HCT116 (cell line): Measurements from ENCODE around the gene ATP6V1A. TPM values are rescaled to one million over a fixed set of nuclear protein-coding genes. Genes with fewer than 3 reads are reported as not detected.

Experiments used
- ATAC-seq: fragments of 200-7000 bp; cut with Tn5 transposase; 2 replicates; pipeline ENCODE4 v1.9.1; 2020; ENCODE audit warnings: mild to moderate bottlenecking, moderate library complexity
- BruUV-seq: library from RNA; stranded (reverse); fragments of 400-500 nt; replicated peaks from 2 replicates; lab custom pipeline; 2021; lab: Mats Ljungman, UMichigan
- CTCF ChIA-PET: fragments of 300-600 bp; sonication (Branson Sonifier 250); formaldehyde crosslinking; loops from one replicate; lab custom pipeline; 2021; ENCODE audit warnings: antibody characterized with exemption; lab: Charles Lee
- POLR2A ChIA-PET: fragments of 300-600, 350-600 bp; sonication (Branson Sonifier 250); formaldehyde crosslinking; loops from one replicate; lab custom pipeline; 2021; ENCODE audit warnings: antibody characterized with exemption; lab: Charles Lee
- RAD21 ChIA-PET, 2 experiments: fragments of 300-600 bp; sonication (Branson Sonifier 250); formaldehyde crosslinking; loops; one replicate each; lab custom pipeline; 2023; ENCODE audit warnings: low total read pairs in 2 of 2; ENCODE audit not compliant: uncharacterized antibody in 2 of 2, unreplicated experiment in 2 of 2, low non-redundant PET in 1 of 2; lab: Charles Lee
- DNase-seq: peaks from one replicate; pipeline ENCODE4 v3.0.0-alpha.2; 2010; ENCODE audit warnings: low read depth, low spot score
- H2AFZ ChIP-seq: fragments of 200-600 bp; shearing (Covaris generic), sonication (generic); 2 replicates; pipeline ENCODE4 v1.6.1; 2017; ENCODE audit warnings: low read depth, mixed run types, mixed read lengths, antibody characterized with exemption, low read length; ENCODE audit not compliant: poor library complexity, severe bottlenecking
- H3K27ac ChIP-seq: 2 replicates; pipeline ENCODE4 v1.5.1; 2012; ENCODE audit warnings: low read depth, low read length
- H3K27me3 ChIP-seq: fragments of 200-600 bp; sonication (generic); 2 replicates; pipeline ENCODE4 v1.6.1; 2016; ENCODE audit warnings: mixed run types, low read length, mixed read lengths; ENCODE audit not compliant: insufficient read depth
- H3K36me3 ChIP-seq, 2 experiments: fragments of 200-500 bp in 1 of 2; fragments of 200-600 bp in 1 of 2; sonication (Bioruptor generic) in 1 of 2; sonication (generic) in 1 of 2; 2 replicates each; pipeline versions ENCODE4 v1.5.1 to v1.6.1; 2014 to 2016; ENCODE audit warnings: low read length in 2 of 2, inconsistent platforms in 1 of 2, mixed read lengths in 1 of 2, mixed run types in 1 of 2; ENCODE audit not compliant: insufficient read depth in 2 of 2, control insufficient read depth in 1 of 2
- H3K4me1 ChIP-seq, 2 experiments: fragments of 200-600 bp in 1 of 2; sonication (generic) in 1 of 2; 2 replicates each; pipeline versions ENCODE4 v1.5.1 to v1.6.1; 2012 to 2017; ENCODE audit warnings: low read length in 2 of 2, inconsistent platforms in 1 of 2, mild to moderate bottlenecking in 1 of 2, mixed read lengths in 1 of 2, mixed run types in 1 of 2, moderate library complexity in 1 of 2; ENCODE audit not compliant: insufficient read depth in 2 of 2, control insufficient read depth in 1 of 2
- H3K4me2 ChIP-seq: fragments of 200-600 bp; sonication (generic); 2 replicates; pipeline ENCODE4 v1.6.1; 2017; ENCODE audit warnings: mixed run types, low read length, mixed read lengths
- H3K4me3 ChIP-seq, 2 experiments: fragments of 200-600 bp in 1 of 2; sonication (generic) in 1 of 2; replicated peaks in 1 of 2; 2 replicates each; pipeline ENCODE4 v1.5.1; 2011 to 2016; ENCODE audit warnings: low read length in 2 of 2, control low read depth in 1 of 2, low read depth in 1 of 2, mild to moderate bottlenecking in 1 of 2, mixed read lengths in 1 of 2, mixed run types in 1 of 2
- H3K79me2 ChIP-seq: fragments of 200-600 bp; sonication (generic); 2 replicates; pipeline ENCODE4 v1.6.1; 2017; ENCODE audit warnings: mild to moderate bottlenecking, mixed run types, low read length, moderate library complexity, mixed read lengths; ENCODE audit not compliant: insufficient read depth
- H3K9ac ChIP-seq: fragments of 200-600 bp; sonication (generic); 2 replicates; pipeline ENCODE4 v1.6.1; 2016; ENCODE audit warnings: low read length, mixed read lengths
- H3K9me2 ChIP-seq: fragments of 200-600 bp; sonication (generic), shearing (Covaris generic); 2 replicates; pipeline ENCODE4 v1.6.1; 2017; ENCODE audit warnings: mixed run types, mild to moderate bottlenecking, moderate library complexity; ENCODE audit not compliant: insufficient read depth
- H3K9me3 ChIP-seq, 2 experiments: fragments of 200-500 bp in 1 of 2; fragments of 200-600 bp in 1 of 2; sonication (Bioruptor generic) in 1 of 2; sonication (generic) in 1 of 2; 2 replicates each; pipeline ENCODE4 v1.6.1; 2014 to 2017; ENCODE audit warnings: low read length in 2 of 2, mixed read lengths in 2 of 2, inconsistent platforms in 1 of 2, low read depth in 1 of 2, mild to moderate bottlenecking in 1 of 2, mixed run types in 1 of 2, moderate library complexity in 1 of 2; ENCODE audit not compliant: control insufficient read depth in 1 of 2, insufficient read depth in 1 of 2
- H4K20me1 ChIP-seq: fragments of 200-600 bp; sonication (generic), shearing (Covaris generic); 2 replicates; pipeline ENCODE4 v1.6.1; 2017; ENCODE audit warnings: mixed run types, mild to moderate bottlenecking, moderate library complexity; ENCODE audit not compliant: insufficient read depth
- CBX3 ChIP-seq: IDR thresholded peaks from 2 replicates; pipeline ENCODE4 v1.6.1; 2012; ENCODE audit warnings: low read depth
- CEBPB ChIP-seq: IDR thresholded peaks from 2 replicates; pipeline ENCODE4 v1.6.1; 2012; ENCODE audit warnings: low read depth
- CTCF ChIP-seq, 3 experiments: fragments of 200-600 bp in 1 of 3; sonication (generic) in 1 of 3; IDR thresholded peaks in 2 of 3; conservative IDR thresholded peaks in 1 of 3; 2 replicates each; pipeline ENCODE4 v1.5.1; 2012 to 2017; ENCODE audit warnings: low read depth in 2 of 3, low read length in 2 of 3, antibody characterized with exemption in 1 of 3, borderline replicate concordance in 1 of 3, control low read depth in 1 of 3, mild to moderate bottlenecking in 1 of 3, mixed read lengths in 1 of 3, mixed run types in 1 of 3, moderate library complexity in 1 of 3; ENCODE audit not compliant: insufficient read depth in 1 of 3
- ELF1 ChIP-seq: IDR thresholded peaks from 2 replicates; pipeline ENCODE4 v1.6.1; 2012; ENCODE audit warnings: low read depth, borderline replicate concordance
- EZH2 ChIP-seq: fragments of 200-600 bp; sonication (generic); IDR thresholded peaks from 2 replicates; pipeline ENCODE4 v1.6.1; 2017; ENCODE audit warnings: antibody characterized with exemption, mixed run types
- JUND ChIP-seq: IDR thresholded peaks from 2 replicates; pipeline ENCODE4 v1.6.1; 2012
- MAX ChIP-seq: IDR thresholded peaks from 2 replicates; pipeline ENCODE4 v1.6.1; 2012
- POLR2A ChIP-seq: IDR thresholded peaks from 2 replicates; pipeline ENCODE4 v1.7.0; 2011; ENCODE audit warnings: borderline replicate concordance; ENCODE audit not compliant: insufficient read depth, insufficient read length; ENCODE audit errors: extremely low read depth
- POLR2AphosphoS5 ChIP-seq: IDR thresholded peaks from 2 replicates; pipeline ENCODE4 v1.6.1; 2011; ENCODE audit warnings: mild to moderate bottlenecking, low read depth, low read length, moderate library complexity
- RAD21 ChIP-seq: IDR thresholded peaks from 2 replicates; pipeline ENCODE4 v1.6.1; 2012; ENCODE audit warnings: low read depth, mild to moderate bottlenecking
- REST ChIP-seq: IDR thresholded peaks from 2 replicates; pipeline ENCODE4 v1.6.1; 2012; ENCODE audit warnings: low read depth
- SP1 ChIP-seq: IDR thresholded peaks from 2 replicates; pipeline ENCODE4 v1.6.1; 2012; ENCODE audit warnings: low read depth
- TCF7L2 ChIP-seq: IDR thresholded peaks from 2 replicates; pipeline ENCODE4 v1.7.0; 2011; ENCODE audit warnings: borderline replicate concordance, inconsistent platforms; ENCODE audit not compliant: insufficient read depth, insufficient read length; ENCODE audit errors: extremely low read depth
- YY1 ChIP-seq: IDR thresholded peaks from 2 replicates; pipeline ENCODE4 v1.6.1; 2011; ENCODE audit warnings: low read length, low read depth, moderate library complexity, mild to moderate bottlenecking; ENCODE audit not compliant: insufficient replicate concordance; ENCODE audit errors: extremely low read depth
- ZFX ChIP-seq: fragments of 450-650 bp; IDR thresholded peaks from 2 replicates; pipeline ENCODE4 v1.6.1; 2017
- intact Hi-C: fragments of 100-400 bp; cut with micrococcal nuclease; formaldehyde crosslinking; loops from 2 replicates; pipeline ENCODE4 v1.10.0; 2022
- total RNA-seq: library from RNA; stranded (reverse); gene quantifications from one replicate; pipeline ENCODE4 v1.2.1, GENCODE V29; 2021; ENCODE audit not compliant: unreplicated experiment

Gene ATP6V1A
- total RNA-seq, 1 experiment from 2014 or later, result 54.7 TPM

GRCh38 chr3:113728661-113729060 lies 18.2 kb upstream of the ATP6V1A start:
- DNase-seq (no peak), ATAC-seq (no peak)
- ChIA-PET POLR2A (no interaction called here), CTCF (no interaction called here), RAD21 (no interaction called here)
- TF ChIP-seq ZFX, result no peak
- no peak for TF ChIP-seq ELF1
- TF ChIP-seq YY1, result no peak
- no peak for TF ChIP-seq POLR2A
- no peak for TF ChIP-seq MAX
- no peak for TF ChIP-seq POLR2AphosphoS5
- TF ChIP-seq EZH2, result no peak
- TF ChIP-seq RAD21, result no peak
- no peak for TF ChIP-seq CBX3
- TF ChIP-seq SP1, result no peak
- no peak for TF ChIP-seq CEBPB
- TF ChIP-seq TCF7L2, result no peak
- TF ChIP-seq CTCF (IDR thresholded peaks at IDR 0.05 in 2 of 3, conservative IDR thresholded peaks at IDR 0.05 in 1 of 3; ENCODE audit: borderline replicate concordance in 1 of 3, insufficient read depth in 1 of 3, low read depth in 2 of 3, low read length in 2 of 3), result no peak
- no peak for TF ChIP-seq JUND
- TF ChIP-seq REST, result no peak
- no peak overlapping the region for H2AFZ ChIP-seq
- H3K9ac ChIP-seq, result no peak overlapping the region
- no peak overlapping the region for H3K27ac ChIP-seq
- no peaks in the 10 kb centered on the region for H3K4me1 ChIP-seq
- intact Hi-C loops, result no loop called here
- H4K20me1 ChIP-seq, result peaks cover 42% of the 10 kb centered on the region; the same call in 1 of the 2 replicates
- BruUV-seq, result no TSS peak
- no peaks in the 10 kb centered on the region for H3K27me3 ChIP-seq
- H3K4me2 ChIP-seq, result no peak overlapping the region
- peaks cover 100% of the 10 kb centered on the region for H3K79me2 ChIP-seq
- H3K9me2 ChIP-seq, result no peaks in the 10 kb centered on the region
- H3K36me3 ChIP-seq, result peaks cover 3 to 10% of the 10 kb centered on the region in 2 experiments; a peak in 3 of 4 replicates
- H3K9me3 ChIP-seq, result no peaks in the 10 kb centered on the region
- H3K4me3 ChIP-seq, result no peak overlapping the region
